ENCODE data around the gene SLC6A6.
A peak's percentile ranks its signal among the peaks of the same experiment; 100 is the strongest.

The SLC6A6 gene

DNA sequence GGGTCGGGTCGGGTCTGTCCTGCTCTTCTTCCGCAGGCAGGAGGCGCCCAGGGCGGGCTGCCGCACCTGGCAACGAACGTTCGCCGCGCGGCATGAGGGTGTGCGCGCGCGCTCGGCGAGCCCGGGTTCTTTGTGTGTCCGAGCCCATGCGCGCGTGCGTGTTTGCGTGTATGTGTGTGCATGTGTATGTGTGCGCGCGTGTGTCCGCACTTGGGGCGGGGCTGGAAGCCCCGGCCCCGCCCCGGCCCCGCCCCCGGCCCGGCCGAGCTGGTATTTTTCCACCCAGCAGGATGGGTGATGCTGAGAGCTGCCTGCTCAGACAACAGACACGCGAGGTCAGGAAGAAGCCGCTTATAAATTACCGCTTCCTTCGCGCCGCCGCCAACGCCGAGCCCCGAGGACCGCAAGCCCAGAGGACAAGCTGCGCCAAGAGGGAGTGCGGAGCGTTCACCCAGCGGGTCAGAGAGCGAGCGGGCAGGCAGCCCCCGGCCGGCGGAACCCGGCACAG, at the start of gene SLC6A6:
Gene SLC6A6 (plus strand): TSS at position 303 of the 508 bp plus-strand sequence. CDS start 41,029 bp downstream, outside the sequence.
- DNase-seq, result peak; percentile 82

DNA sequence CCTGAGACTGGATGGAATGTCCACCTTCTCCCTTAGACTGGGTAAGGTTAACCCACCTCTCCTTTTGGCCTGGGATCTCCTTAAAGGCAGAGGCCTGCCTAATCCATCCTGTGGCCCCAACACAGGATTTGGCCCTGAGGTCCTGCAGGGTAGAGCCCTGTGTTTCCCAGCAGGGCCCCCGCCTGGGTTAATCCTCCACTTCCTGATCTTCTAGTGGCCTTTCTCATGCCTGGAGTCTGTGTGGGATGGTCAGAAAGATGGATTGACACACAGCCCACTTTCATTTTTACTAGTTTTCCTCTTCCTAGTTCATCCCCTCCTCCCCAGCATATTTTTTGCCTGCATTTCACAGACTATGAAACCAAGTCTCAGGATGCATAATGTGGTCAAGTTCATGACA, 48.9 kb upstream of the SLC6A6 start:
- no peak for DNase-seq

DNA sequence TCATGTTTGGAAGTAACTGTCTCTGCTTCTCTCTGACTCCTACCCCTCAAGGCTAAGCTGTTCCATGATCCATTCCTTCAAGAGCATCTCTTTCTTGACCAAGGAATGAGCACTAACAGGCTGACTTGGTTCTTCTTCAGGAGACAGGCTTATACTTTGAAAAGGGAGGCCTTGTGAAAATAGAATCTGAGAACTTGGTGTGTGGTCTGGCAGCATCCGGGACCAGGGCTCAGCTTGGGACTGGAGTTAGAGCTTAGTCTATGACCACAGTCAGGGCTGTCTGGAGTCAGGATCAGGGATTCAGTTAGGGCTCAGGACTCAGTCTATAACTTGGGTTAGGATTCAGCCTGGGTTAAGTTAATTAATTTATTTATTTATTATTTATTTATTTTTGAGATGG, 44.9 kb upstream of the SLC6A6 start:
- DNase-seq, result no peak

DNA sequence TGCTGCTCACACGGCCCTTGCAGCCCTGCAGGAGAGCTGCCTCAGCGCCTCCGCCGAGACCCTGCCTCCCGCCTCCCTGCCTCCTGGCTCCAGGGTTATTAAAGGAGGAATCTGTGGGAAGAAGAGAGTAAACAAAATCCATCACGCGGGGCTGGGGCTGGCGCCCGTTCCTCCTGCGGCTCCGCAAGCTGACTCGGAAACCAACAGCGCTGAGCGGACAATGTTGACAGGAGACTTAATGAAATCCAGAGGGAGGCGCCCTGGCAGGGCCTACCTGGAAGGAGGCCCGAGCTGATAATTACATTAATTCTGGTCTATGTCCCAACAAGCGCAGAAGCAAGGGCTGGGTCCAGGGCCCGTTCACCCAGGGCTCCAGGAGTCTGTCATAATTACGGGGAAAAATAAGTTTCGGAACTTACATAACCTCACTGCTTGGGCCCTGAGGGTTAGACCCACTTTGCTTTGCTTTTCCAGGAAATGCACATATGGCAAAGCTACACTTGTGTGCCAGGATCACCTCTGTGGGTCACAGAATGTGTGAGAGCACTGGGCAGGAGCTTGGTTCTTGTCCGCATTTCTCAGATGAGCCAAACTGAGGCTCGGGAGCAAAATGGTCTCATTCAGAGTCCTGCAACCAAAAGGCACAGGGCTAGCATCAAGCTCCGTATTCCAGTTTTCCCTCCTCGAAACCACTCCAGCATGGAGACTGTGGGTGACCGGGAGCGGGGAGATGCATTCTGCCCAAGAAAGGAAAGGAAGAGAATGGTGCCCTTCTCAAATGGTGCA, 43.8 kb upstream of the SLC6A6 start:
- no peak for DNase-seq

DNA sequence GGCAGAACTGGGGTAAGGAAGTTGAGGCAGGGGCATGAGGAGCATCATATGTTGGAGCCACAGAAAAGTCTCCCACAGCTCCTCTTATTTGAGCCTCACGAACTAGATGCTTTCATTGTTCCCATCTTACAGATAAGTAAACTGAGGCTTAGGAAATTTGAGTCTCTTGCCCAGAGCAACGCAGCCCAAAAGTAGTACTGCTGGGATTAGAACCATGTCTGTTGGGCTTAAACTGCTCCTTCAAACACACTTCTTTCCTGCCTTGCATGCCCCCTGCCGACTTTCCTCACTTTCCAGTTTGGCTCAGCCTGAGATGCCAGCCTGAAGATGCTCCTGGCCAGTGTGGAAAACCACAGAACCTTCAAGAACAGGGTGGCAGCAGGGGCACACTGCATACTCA, 43.1 kb upstream of the SLC6A6 start:
- DNase-seq, result no peak

DNA sequence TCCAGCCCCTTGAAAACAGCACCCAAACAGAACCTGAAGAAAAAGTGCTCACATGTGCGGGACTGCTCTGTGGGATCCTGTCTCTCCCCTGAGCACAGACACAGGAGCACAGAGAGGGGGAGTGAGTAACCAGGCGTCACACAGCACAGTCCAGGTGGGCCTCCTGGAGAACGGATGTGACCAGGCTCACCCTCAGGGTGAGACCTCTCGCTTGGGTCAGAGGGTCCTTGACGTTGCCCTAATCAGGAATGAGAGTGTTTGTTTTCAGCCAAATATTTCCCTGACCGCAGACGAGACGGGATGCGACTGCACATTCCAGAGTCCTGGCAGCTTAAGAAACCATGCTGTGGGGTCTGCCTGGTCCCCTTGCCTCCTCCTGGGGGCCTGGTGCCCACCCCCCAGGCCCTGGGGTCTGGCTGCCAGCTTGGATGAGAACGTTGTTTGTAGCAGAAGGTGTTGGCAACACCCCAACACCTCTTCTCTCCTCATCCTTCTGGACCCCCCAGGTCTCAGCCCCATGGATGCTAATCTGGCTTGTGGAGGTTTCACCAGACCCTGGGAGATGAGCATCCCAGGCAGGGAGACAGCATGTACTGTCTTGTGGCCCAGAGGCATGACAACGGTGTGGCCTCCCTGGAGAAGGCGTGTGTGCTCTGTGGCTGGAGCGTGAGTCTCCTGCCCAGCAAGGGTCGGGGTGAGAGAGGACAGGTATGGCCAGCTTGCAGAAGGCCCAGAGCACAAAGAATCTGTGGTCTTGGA, 42.1 kb upstream of the SLC6A6 start:
- DNase-seq, result no peak

DNA sequence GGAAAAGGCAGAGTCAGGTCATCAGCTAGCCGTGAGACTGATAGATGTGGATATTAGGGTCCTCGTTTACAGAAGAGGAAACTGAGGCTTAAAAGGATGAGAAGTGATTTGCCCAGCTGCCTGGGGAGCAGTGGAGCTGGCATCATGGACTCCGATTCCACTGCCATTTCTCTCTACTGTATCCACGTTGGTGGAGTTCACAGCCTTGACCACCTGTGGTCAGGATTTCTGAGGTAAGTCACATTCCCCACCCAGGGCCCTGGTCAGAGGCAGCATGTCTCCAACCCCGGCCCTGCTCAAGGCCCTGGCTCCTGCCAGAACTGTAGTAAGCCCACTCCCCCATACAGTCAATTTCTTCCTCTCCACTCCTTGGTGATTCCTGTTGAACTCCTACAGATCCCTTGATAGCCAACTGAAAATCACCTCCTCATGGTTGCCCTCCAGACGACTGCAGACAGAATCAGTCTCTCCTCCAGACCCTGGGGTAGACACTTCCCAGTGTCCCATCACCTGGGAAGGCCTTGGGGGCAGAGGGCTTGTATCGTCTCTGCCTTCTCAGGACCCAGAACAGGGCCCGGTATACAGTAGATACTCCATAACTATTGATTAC, 41.2 kb upstream of the SLC6A6 start:
- no peak for DNase-seq

DNA sequence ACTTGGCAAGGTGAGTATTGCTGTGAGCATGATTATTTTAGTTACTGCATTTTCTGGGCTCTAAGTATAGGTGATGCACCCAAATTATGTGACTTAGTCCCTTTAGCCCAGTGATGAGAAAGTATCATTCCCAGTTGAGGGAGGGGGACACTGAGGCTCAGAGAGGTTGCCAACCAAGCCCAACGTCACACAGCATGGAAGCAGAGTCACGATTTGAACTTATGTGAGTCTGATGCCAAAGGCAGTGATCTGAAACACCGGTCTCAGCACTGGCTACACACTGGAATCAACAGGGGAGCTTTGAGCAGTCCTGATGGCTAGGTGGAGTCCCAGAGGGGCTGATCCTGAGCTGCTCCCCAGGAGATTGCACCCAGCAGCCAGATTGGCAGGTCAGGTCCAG, 39.5 kb upstream of the SLC6A6 start:
- no peak for DNase-seq

DNA sequence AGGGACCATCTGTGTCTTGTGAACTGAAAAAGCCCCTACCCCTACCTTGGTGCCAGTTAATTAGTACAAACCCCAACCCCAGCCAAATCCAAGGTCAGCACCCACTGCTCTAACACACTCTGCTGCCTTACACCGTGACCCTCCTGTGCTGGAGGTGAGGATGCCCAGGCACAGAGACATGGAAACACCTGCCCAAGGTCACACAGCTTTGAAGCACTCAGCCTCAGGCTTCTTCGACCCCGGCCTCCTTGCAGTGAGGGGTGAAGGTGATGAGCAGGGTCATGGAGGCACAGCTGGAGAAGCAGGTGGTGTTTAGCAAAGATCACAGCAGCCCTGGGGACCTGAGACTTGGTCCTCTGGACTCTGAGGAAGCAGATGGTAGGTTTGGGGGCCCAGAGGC, 39.0 kb upstream of the SLC6A6 start:
- DNase-seq, result no peak

DNA sequence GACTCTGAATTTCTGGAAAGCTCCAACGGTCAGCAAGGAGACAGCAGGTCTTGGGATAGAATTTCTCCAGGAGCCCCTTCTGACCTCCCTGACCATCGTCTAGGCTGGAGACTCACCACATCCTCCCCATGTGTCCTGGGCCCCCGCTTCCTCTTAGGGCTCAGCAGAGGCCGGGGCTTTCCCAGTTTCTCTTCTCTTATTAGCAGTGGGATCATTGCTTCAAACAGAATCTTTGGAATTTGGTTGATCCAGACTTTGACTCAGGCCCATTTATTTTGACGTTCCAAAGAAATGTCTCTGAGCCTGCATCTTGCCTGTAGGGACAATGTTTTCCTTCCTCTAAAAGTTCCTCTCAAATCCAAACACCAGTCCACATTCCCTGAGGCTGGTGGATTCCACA, 38.4 kb upstream of the SLC6A6 start:
- no peak for DNase-seq

DNA sequence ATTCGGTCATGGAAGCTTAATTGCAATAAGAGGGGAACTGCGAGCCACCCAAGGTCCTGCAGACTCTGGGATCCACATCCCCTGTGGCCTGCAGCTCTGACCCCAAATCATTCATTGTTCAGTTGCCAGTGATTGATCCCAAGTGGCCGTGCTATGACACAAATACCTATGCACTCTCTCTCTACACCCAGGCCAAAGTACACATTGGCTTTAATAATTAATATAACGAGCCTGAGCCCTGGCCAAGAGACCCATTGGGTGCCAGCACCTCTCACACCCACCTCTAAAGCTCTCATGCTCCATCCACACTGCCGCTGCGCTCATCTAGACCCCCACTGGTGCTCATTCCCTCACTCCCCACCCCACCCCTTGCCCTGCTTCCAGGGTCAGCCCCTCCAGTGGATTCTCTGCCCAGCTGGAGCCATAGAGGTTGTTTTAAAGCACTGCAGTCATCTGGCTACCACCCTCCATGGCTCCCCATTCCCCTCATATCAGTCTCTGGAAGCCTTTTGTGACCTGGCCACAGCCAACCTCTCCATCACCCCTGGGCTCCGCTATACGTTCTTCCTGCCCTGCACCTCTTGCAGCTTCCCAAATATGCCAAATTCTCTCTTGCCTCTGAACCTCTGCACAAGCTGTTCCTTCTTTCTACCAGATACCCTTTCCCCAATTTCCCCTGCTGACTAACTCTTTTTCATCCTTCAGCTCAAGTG, 37.7 kb upstream of the SLC6A6 start:
- no peak for DNase-seq

DNA sequence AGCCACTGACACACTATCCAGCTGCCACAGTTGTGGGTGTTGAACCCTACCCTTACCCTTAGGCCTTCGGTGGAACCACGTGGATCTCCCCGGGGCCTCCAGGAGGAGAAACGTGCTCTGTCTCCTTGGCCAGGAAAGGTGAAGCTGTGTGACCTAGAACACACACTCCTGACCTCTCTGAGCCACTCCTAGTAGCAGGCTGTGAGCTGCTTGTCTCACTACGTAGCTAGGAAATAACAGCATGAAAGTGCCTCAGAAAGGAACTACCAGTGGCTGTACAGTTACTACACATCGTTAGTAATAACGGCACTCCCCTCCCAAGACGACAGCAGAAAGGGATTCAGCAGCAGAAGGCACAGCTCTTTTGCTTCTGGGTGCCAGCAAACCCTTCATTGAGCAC, 36.2 kb upstream of the SLC6A6 start:
- DNase-seq, result no peak

DNA sequence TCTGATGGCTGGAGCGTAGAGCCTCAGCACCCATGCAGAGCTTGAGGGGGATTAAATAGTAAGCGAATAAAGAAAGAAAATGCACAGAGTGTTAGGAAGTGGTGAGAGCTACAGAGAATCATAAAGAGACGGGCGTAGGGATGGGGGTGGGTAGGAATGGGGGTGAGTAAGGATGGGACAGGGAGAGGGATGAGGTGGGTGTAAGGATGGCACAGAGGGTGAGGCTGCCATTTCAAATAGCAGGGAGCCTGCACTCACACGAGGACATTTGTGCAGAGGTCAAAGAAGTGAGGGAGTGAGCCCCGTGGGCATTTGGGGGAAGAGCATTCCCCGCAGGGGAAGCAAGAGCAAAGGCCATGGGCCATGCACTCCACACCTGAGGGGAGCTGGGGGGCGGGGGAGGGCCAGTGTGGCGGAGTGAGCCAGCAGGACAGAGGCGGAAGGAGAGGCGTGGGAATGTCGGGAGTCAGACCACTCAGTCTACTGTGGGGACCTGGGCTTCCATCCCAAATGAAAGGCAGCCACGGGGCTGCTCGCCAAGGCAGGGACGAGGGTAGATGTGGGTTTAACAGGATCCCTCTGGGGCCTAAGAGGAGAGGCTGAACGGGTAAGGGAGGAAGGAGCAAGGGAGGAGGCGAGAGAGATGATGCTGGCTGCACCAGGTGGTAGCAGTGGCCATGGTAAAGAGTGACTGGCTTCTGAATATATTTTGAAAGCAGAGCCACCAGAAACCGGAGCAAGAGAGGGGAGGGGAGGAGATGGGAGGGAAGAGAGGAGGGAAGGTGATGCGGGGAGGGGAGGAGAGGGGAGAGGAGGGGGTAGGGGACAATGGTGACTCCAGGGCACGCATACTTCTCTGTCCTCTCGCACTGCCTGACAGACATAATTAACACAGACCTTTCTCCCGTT, 35.2 kb upstream of the SLC6A6 start:
- no peak for DNase-seq

DNA sequence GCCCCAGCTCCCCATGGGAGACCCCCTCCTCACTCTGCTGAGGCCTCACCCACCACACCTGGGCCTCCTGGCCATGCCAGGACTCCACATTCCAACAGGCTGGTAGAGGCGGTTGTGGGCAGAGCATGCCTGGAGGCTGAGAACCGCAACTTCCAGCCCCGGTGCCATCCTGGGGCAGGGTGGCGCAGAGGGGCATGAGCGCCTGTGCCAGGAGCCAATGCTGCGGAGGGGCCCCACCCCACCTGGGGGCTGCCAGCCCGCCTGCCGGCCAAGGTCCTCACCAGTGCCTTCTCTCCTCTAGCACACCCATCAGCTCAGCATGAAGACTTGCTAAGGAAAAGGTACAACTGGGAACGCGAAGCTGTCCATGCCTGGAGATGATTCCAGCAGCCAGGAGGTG, 34.3 kb upstream of the SLC6A6 start:
- no peak for DNase-seq

DNA sequence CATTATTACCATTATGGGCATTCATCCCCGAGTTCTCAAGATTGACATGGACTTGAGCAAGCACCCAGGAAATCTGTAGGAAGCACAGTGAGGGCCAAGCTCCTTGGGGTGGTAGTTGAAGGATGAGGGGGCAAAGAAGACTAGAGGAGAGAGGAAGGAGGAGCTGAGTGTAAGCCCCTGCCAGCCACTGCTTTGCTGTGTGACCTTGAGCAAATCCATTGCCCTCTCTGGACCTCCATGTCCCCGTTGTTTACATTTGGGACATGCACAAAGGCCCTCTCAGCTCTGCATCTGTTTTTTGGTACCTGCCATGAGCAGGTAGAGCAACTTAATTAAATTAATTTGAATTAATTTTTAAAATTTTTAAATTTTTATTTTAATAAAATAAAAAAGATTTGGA, 33.5 kb upstream of the SLC6A6 start:
- no peak for DNase-seq

DNA sequence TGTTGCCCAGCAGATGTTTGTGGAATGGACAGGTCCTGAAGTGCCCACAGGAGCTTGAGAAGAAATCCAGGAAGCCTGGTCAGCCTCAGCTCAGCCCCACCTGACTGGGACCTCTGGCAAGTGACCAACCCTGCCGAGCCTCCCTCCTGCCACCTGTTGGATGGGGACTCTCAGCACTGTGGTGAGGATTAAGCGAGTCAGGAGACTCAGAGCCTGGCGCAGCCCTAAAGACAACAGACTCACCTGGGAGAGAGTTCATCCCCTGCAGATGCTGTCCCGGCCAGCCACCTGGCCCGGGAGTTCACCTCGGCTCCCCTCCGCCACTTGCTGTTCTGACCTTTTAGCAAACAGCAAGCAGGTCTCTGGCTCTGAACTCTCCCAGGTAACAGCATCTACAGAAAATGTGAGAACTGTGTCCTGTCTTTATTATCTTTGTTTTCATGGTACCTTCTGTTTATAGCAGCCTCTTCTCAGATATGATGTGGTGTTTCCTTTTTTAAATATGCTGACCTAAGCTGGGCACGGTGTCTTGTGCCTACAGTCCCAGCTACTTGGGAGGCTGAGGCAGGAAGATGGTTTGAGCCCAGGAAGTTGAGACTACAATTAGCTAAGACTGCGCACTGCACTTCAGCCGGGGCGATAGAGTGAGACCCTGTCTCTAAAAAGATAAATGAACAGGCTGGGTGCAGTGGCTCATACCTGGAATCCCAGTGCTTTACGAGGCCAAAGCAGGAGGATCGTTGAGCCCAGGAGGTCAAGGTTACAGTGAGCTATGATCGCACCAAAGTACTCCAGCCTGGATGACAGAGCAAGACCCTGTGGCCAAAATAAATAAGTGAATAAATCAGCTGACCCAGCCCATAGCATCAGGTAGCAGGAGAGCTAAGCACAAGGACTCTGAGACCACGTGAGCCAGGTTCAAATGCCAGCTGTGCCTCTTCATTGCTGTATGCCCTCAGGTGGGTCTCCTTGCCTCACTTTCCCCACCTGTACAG, 32.4 kb upstream of the SLC6A6 start:
- DNase-seq, result no peak

DNA sequence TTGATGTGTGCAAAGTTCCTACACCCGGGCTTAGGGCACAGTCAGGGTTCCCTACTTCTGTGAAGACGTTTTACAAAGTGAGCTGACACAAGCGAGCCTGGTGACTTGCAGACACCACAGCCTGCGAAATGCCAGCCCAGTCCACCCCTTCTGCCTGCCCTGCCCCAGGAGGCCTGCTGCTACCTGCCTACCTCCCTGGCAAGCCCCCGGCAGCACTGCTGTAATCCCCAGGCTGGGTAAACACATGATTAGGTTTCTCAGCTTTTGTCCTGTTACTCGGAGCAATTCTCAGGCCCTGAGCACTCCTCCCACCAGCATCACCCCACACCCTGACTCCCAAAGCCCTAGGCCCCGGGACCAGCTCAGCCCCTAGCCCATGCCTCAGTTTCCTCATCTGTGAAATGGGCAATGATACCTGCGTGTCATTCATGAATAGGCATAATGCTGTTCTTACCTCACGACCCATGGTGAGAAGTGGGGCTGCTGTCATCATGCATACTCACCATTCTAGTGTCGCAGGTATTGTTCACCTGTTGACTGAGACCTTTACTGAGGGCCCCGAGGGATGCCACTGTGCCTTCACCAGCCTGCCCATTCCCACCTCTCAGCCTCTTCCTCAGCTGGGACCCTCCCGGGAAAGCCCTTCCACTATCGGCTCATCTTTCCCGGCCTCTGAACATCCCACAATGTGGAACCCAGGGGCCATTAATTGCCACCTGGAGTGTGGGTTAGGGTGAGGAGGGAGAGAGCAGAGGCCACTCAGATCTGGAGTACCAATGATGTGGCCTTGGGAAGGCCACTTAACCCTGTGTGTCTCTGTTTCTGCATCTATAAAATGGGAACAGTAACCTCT, 31.5 kb upstream of the SLC6A6 start:
- no peak for DNase-seq

DNA sequence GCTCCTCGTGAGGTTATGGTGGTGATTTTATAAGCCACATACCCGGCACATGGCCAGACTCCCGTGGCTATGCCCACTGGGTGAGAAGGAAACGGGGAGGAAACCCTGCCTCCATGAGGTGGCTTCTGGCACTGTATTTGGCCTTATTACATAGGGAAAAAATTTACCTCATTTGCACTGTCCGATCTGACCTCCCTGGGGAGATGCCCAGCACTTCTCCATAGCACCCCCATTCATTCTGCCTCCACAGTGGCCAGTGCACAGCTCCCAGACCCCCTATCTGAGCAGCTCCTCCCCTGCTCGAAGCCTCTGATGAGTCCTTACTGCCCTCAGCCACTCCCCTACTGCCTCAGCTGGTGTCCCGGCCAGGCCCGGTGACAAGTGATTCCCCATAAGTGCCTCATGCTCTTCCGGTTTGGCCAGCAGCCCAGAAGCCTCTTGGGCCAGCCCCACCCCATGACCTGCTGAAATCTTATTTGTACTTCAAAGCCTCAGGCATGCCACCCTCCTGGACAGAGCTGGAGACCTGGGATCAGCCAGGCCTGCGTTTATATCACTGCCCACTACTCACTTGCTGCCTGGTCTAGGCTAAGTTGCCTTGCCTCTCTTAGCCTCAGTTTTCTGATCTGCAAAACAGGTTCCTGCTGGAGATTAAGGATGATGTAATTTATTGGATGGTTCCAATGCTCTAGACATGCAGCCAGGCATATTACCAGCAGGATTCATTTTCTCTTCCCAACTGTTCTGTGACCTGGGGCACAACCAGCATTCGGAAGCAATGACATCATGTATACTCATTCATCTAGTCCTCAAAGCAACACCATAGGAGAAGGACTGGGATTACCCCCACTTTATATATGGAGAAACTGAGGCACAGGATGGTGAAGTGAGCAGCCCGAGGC, 30.6 kb upstream of the SLC6A6 start:
- DNase-seq, result no peak

DNA sequence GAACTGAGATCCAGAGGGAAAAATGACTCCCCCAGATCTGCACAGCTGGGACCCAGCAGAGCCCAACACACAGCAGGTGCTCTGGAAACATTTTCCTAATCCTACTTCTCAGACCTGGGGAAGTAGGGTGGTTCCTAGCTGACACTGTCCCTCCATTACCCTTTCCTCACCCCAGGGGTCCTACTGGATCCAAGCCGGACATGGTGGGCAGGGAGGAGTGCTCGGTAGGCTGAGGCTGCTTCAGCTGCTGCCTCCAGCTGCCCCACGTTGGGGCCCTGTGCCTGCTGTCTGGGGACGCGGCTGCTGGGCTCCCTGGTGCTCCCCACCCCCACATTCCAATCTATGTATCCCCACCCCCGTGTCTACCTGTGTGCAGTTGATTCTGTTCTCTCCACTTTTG, 29.8 kb upstream of the SLC6A6 start:
- no peak for DNase-seq
